SK-N-SH (cell line): ENCODE results near the gene PLD1.

ENCODE experiments used
- MEF2A ChIP-seq: IDR thresholded peaks from 2 replicates; pipeline ENCODE4 v1.4.0; 2012; ENCODE audit warnings: low read depth, borderline replicate concordance
- POLR2AphosphoS5 ChIP-seq: IDR thresholded peaks from 2 replicates; pipeline ENCODE4 v1.6.1; 2012; ENCODE audit warnings: low read depth, low read length
- SMC3 ChIP-seq: IDR thresholded peaks from 2 replicates; pipeline ENCODE4 v1.6.1; 2012; ENCODE audit warnings: low read depth, low read length, improper control_type of control experiment
- TF ChIP-seq, protein P1 (sequence below): fragments of 150-350 bp; IDR thresholded peaks from 2 replicates; pipeline ENCODE4 v1.6.1; 2016; ENCODE audit warnings: mild to moderate bottlenecking, low read depth, low read length
- TF ChIP-seq, protein P2 (sequence below): fragments of 200-600 bp; sonication (generic); IDR thresholded peaks from 2 replicates; pipeline ENCODE4 v1.6.1; 2017; ENCODE audit warnings: antibody characterized with exemption, mild to moderate bottlenecking, moderate library complexity

DNA sequence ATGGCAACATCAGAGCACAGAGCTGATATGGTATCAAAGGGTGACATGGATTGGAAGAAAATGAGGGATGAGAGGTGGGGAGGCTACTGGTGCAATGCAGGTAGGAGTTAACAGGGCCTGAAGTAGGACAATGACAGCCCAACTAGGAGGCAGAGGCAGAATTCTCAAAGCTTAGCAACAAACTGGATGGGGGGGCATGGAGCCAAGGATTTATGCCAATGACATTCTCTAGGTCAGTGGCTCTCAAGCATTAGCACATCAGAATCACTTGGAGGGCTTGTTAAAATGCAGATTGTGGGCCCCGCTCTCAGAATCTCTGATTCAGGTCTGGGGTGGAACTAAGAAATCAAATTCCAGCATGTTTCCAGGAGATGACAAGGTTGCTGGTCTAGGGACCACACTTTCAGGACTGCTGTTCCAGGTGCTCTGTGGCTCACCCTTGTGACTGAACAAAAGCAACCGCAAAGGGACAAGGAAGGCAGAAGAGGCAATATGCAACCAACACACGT lies 252.0 kb downstream of the PLD1 start:
- TF ChIP-seq SMC3 (no peak), MEF2A (no peak), POLR2AphosphoS5 (no peak)
- TF ChIP-seq, protein P1, sequence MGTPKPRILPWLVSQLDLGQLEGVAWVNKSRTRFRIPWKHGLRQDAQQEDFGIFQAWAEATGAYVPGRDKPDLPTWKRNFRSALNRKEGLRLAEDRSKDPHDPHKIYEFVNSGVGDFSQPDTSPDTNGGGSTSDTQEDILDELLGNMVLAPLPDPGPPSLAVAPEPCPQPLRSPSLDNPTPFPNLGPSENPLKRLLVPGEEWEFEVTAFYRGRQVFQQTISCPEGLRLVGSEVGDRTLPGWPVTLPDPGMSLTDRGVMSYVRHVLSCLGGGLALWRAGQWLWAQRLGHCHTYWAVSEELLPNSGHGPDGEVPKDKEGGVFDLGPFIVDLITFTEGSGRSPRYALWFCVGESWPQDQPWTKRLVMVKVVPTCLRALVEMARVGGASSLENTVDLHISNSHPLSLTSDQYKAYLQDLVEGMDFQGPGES = no peak
- TF ChIP-seq, protein P2, sequence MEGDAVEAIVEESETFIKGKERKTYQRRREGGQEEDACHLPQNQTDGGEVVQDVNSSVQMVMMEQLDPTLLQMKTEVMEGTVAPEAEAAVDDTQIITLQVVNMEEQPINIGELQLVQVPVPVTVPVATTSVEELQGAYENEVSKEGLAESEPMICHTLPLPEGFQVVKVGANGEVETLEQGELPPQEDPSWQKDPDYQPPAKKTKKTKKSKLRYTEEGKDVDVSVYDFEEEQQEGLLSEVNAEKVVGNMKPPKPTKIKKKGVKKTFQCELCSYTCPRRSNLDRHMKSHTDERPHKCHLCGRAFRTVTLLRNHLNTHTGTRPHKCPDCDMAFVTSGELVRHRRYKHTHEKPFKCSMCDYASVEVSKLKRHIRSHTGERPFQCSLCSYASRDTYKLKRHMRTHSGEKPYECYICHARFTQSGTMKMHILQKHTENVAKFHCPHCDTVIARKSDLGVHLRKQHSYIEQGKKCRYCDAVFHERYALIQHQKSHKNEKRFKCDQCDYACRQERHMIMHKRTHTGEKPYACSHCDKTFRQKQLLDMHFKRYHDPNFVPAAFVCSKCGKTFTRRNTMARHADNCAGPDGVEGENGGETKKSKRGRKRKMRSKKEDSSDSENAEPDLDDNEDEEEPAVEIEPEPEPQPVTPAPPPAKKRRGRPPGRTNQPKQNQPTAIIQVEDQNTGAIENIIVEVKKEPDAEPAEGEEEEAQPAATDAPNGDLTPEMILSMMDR = no peak
